ENCODE results near the gene OVOL2.

OVOL2 gene

GRCh38 chr20:17999566-17999965 is 58.1 kb downstream of the OVOL2 start:
- no peak overlapping the region for H3K4me3 ChIP-seq (ENCODE audit: low read depth, low read length)
- H3K27ac ChIP-seq = no peak overlapping the region
- no peaks in the 10 kb centered on the region for H3K79me2 ChIP-seq
- H3K36me3 ChIP-seq (ENCODE audit: control insufficient read depth, insufficient read depth, low read length) = no peaks in the 10 kb centered on the region
- H3K4me2 ChIP-seq (ENCODE audit: low read length) = no peak overlapping the region
- no peak overlapping the region for H2AFZ ChIP-seq
- peaks cover 5% of the 10 kb centered on the region for H3K4me1 ChIP-seq
- no peak for TF ChIP-seq CTCF (IDR thresholded peaks at IDR 0.05)
- no peaks in the 10 kb centered on the region for H3K27me3 ChIP-seq (ENCODE audit: control insufficient read depth, insufficient read depth, low read length)
- no peaks in the 10 kb centered on the region for H3K9me3 ChIP-seq (ENCODE audit: control insufficient read depth, low read length)
- no peak overlapping the region for H3K9ac ChIP-seq

- H3K4me1 ChIP-seq = peaks cover 5% of the 10 kb centered on the region
Observed at GRCh38 chr20:17998446-17998845, 59.3 kb downstream of the OVOL2 start.

DNA sequence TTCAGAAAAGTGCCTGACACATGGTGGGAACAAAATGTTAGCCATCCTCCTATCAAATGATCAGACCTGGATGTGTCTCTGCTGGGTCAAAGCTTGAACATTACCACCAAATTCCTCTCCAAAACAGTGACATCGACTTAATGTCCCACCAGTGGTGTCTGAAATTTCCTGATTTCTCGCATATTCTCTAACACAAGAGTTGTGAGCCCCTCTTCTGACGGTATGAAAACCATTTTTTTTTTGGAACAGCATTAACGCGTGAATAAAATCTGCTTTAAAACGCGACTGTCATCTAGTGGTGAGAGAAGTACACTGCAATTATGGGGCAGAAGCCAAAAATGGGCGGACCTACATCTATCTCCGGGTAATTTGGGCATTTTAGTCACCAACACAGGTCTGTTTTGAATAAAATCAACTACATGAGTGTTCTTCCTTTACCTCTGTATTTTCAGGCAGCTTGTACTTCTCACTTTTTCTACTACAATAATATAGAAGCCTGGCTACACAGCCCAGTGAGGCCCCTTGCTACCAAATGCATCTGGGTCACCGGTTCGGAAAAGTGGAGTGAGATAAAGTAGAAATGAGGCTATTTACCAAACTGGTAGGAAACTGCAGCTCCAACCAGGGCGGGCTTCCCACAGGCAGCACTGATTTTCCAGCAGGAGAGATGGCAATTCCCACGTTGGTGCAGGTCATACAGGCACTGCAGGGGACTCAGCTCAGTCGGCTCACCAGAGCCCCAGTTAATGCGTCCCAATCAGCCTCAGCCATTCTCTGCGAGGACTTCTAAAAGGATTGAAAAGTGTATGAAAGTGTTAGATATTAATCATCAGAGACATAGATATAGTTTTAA is 61.5 kb downstream of the OVOL2 start:
- H3K36me3 ChIP-seq (ENCODE audit: control insufficient read depth, insufficient read depth, low read length) = no peaks in the 10 kb centered on the region
- peak; percentile 99 for TF ChIP-seq CTCF (IDR thresholded peaks at IDR 0.05)
- H3K9ac ChIP-seq = no peak overlapping the region
- no peak overlapping the region for H3K4me2 ChIP-seq (ENCODE audit: low read length)
- H3K4me3 ChIP-seq (ENCODE audit: low read depth, low read length) = no peak overlapping the region
- H3K27me3 ChIP-seq (ENCODE audit: control insufficient read depth, insufficient read depth, low read length) = no peaks in the 10 kb centered on the region
- H3K27ac ChIP-seq = no peak overlapping the region
- peaks cover 5% of the 10 kb centered on the region for H3K4me1 ChIP-seq
- H2AFZ ChIP-seq = peak overlapping the region; percentile 80
- H3K79me2 ChIP-seq = no peaks in the 10 kb centered on the region
- H3K9me3 ChIP-seq (ENCODE audit: control insufficient read depth, low read length) = no peaks in the 10 kb centered on the region

More at GRCh38 chr20:17998446-17998845, 59.3 kb downstream of the OVOL2 start:
- Histone ChIP-seq H3K4me3 (ENCODE audit: low read depth, low read length) (no peak overlapping the region), H3K79me2 (no peaks in the 10 kb centered on the region), H3K27me3 (ENCODE audit: control insufficient read depth, insufficient read depth, low read length) (no peaks in the 10 kb centered on the region), H3K36me3 (ENCODE audit: control insufficient read depth, insufficient read depth, low read length) (no peaks in the 10 kb centered on the region), H3K9me3 (ENCODE audit: control insufficient read depth, low read length) (no peaks in the 10 kb centered on the region), H3K4me2 (ENCODE audit: low read length) (no peak overlapping the region), H2AFZ (no peak overlapping the region), H3K9ac (no peak overlapping the region), H3K27ac (no peak overlapping the region)
- TF ChIP-seq CTCF (IDR thresholded peaks at IDR 0.05) = no peak

GRCh38 chr20:17993546-17993945 is 64.2 kb downstream of the OVOL2 start:
- Histone ChIP-seq H3K36me3 (ENCODE audit: control insufficient read depth, insufficient read depth, low read length) (no peaks in the 10 kb centered on the region), H3K9ac (no peak overlapping the region), H3K4me1 (peaks cover 5% of the 10 kb centered on the region), H3K27ac (no peak overlapping the region), H3K27me3 (ENCODE audit: control insufficient read depth, insufficient read depth, low read length) (no peaks in the 10 kb centered on the region), H2AFZ (no peak overlapping the region), H3K4me3 (ENCODE audit: low read depth, low read length) (no peak overlapping the region), H3K4me2 (ENCODE audit: low read length) (no peak overlapping the region), H3K79me2 (no peaks in the 10 kb centered on the region), H3K9me3 (ENCODE audit: control insufficient read depth, low read length) (no peaks in the 10 kb centered on the region)
- TF ChIP-seq CTCF (IDR thresholded peaks at IDR 0.05) = no peak

All from parathyroid adenoma (tissue), 2 donors.